ENCODE data around the gene SCTR.

SCTR gene

DNA sequence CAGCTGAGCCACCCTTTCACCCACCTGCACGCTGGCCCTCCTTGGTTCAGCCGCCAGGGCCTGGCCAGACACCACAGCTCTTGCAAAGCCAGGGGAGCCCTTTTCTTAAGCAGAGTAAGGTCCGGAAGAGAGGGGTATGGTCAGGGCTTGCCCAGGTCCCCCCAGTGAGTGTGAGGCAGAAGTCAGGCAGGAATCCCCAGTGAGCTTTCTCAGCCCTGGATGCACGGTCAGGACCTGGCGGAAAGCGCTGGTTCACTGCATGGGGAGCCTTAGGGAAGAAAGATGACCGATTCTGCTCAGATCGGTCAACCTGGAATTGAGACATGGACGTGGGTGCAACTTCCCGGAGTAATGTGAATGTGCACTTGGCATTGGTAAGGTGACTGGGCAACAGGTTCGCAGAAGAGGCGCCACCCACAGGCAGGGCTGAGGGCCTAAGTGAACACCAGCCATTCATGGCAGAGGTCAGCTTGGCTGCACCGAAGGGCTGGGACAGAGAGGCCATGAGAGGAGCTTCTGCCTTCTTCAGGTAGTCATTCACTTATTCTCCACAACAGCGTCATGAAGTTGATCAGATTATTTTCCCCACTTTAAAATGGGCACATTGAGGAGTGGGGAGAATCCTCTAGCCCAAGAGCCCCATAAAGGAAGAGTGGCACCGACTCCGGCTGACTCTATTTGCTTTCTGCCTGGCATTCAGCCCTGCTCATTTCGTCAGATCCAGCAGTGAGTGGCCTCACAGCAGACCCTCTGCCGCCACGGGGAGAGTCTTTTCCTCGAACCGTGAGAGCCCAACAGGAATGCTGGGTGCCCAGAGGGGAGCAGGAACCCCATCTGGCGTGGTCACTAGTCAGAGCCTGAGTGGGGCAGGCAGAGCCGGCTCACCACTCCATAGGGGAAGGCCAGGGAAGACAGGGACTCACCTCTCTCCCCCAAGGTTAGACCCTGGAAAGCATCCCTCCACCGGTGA is 35.8 kb downstream of the SCTR start:
- no peak for DNase-seq (ENCODE audit: low read depth, low spot score)

DNA sequence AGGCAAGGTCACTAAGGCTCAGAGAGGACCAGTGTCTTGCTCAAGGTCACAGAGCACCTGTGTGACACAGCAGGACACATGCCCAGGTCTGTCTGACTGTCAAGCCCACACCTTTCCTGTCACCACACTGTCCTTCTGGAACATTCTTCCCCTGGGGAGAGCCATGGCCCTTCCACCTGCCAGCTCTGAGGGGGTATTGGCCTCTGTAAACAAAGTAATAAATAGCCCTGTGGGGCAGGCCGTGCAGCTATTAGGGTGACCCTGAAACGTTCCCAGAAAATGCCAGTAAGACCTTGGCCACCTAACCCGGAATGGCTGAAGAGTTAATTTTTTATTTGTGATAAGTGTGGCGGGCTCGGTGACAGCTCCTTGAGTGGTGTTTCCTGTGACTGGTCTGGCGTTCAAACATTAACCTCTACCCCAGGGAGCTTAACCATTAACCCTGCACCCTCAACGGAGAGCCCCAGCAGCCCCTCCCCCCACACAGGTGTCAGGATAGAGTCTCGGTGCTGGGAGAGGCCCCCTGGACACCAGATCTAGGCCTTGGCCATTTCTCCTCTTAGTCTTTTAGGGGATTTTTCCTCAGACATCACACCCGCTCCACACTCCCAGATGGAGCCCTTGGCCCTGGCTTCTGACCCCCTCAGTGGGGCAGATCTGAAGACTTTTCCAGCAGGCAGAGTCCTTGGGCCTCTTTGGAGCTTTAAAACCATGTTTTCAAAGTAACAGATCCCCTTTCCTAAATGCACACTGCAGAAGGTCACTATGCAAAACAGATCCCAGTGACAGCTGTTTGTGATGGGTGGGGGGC is 36.6 kb downstream of the SCTR start:
- DNase-seq (ENCODE audit: low read depth, low spot score) = no peak

DNA sequence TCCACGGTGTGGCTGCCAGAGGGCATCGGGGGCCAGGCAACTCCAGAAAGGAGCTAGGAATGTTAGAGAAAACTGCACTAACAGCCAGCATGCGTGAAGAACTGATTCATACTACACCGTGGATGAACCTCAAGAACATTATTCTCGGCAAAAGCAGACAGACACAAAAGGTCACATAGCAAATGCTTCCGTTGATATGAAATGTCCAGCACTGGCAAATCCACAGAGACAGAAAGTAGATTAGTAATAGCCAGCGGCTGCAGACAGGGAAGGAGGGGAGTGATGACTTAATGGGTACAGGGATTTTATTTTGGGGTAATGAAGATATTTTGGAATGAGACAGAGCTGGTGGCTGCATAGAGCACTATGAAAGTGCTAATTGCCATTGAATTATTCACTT is 37.4 kb downstream of the SCTR start:
- DNase-seq (ENCODE audit: low read depth, low spot score) = no peak

DNA sequence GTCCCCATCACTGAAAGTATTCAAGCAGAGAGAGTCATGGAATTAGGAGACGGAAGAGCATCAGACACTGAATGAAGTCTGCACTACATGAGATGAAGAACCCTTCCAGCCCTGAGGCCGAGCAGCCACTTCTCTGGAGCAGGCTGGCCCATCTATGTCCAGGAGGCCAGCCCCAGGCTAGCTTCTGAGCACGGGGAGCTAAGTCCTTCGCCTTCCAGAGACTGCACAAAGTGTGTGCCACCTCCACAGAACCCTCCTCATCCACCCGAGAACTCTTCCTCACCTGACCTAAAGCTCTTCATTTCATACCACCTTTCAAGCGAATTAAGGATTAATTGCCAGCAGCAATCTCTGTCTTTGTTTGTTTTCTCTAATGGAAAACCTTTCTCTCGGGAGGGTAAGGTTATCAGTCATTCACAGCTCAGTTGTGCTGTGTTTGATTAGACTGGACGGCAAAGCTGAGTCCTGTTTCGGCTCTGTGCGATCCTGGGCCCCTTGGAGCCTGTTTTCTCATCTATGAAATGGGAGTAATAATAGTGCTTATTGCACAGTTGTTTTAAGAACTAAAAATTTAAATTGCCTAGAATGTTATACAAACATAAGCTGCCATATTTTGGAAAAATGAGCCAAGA is 38.0 kb downstream of the SCTR start:
- no peak for DNase-seq (ENCODE audit: low read depth, low spot score)

DNA sequence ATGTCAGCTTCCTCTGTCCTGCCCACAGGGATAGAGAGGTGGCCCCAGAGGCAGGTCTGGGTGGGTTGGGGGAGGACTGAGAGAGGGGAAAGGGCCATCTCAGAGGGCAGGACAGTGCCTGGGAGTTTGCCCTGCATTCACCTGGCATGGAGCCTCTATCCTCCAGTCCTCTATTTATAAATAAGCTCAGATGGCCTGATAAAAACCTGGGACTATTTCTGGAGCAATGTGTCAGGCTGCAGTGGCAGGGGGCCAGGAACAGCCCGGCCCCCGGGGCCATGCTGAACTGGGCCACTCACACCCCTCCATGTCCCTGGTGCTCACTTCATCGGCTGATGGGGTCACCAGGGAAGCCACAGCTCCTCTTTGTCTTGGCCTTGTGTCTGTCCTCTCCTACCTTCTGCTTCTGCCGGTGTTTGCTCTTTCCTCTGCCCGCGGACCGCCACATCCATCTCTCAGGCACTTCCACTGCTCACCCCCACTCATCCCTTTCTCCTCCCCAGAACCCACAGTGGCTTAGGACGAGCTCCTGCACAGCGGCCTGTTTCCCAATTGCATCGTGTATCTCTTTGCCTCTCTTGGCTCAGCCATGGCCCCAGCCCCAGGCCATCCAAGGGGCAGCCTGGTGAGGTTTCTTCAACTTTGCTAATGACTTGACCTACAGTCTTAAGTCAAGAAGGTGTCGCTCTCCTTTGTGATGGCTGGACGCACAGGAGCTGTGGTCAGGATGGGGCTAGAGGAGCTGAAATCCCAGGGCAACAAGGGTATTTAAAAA is 38.8 kb downstream of the SCTR start:
- DNase-seq (ENCODE audit: low read depth, low spot score) = no peak

DNA sequence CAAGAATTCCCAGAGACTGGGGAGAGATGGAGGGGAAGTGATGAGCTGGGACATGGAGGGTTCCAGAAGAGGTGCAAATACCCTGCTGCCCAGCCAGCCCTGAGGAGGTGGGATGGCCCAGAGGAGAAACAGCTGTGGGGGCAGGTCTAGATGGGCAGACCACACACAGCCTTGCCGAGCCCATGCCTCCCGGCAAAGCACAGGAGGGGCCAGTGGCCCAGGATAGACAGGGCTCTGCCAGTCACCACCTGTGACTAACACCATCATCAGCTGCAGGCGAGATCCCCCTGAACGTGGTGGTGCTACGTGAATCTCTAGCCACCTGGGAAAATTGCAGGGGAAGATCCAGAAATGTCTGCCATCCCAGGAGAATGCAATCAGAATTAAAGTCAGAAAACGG is 39.4 kb downstream of the SCTR start:
- DNase-seq (ENCODE audit: low read depth, low spot score) = no peak

DNA sequence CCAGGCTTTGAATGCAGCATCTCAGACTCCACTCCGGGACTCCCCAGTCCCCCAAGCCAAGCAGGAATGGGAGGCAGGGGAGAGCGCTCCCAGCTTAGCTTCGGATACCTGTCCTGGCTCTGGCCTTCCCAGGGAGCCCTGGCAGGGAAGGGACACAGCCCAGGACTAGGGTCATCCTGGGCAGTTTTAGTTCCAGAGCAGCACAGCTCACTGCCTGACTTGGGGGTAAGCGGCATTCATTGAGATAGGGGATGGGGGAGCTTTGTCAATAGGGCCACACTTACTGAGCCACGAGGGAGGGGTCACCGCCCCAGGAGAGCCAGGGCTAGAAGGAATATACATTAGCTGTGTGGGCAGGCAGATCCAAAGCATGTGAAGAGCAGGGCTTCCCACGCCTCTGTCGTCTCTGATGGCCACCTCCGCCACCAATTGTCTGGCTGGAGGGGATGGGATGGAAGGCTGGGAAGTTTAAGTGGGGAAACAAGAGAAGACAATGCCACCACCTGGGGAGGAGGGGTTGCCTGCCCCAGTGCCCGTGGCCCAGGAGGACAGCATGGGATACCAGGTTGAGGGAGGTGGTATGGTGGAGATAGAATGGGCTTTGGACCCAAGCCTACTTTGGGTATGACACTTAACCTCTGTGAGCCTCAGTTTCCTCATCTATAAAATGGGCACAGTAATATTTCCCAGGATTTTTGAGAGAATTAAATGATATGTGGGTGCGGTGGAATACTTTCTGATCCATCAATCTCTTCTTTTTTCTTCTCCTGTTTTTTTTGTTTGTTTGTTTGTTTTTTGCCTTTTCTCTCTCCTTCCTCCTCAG is 40.2 kb downstream of the SCTR start:
- no peak for DNase-seq (ENCODE audit: low read depth, low spot score)

DNA sequence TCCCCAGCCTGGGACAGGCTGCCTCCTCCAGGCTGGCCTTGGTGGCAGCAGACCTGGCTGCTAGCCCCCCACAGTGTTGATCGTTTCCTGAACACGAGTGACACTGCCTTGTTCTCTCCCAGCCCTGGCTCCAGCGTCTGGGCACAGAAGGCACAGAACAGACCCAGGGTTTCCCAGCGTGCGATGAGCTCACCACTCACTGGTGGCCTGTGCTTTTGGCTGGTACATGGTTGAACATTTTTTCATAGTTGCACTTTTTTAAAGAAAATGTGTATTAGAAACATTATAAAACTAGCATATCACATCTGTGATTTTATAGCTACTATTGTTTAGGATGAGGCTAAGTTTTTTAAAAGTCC is 40.9 kb downstream of the SCTR start:
- no peak for DNase-seq (ENCODE audit: low read depth, low spot score)

DNA sequence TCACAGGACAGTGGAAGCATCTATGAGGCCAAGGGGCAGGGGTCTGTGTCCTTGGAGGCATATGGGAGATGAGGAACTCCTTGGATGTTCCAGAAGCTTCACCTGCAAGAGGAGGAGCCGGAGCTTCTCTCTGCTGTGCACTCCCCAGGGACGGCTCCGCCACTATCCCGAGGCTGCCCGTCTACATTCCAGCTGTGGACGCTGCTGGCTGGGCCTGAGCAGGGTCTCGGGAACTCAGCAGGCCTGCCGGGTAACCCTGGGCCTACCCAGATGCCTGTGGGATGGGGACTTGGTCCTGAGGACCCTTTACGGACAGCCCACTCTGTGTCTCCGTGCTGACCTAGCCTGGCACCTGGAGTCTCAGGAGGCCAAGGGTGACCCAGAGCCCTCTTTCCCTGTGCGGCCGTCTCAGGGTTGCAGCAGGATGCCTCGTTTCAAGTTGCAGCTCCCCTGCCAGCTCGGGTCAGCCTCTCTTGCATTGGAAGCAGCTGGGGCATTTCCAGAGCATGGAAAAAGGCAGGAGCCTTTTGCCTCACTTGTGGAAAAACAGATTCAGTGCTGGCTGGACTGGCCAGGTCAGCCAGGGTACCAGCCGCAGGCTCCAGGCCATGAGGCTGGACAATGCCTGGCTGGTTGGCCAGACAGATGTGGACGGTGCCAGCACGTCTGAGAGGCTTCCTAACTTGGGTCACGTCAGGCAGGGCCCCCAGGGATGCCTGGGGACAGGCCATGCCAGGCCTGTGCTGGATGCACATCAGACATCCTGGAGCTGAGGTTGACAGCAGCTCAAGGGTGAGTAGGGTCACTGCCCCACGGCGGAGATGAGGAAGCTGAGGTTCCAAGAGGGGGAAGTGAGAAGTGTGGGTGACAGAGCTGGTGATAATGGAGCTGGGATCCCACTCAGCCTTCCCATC is 41.5 kb downstream of the SCTR start:
- no peak for DNase-seq (ENCODE audit: low read depth, low spot score)

DNA sequence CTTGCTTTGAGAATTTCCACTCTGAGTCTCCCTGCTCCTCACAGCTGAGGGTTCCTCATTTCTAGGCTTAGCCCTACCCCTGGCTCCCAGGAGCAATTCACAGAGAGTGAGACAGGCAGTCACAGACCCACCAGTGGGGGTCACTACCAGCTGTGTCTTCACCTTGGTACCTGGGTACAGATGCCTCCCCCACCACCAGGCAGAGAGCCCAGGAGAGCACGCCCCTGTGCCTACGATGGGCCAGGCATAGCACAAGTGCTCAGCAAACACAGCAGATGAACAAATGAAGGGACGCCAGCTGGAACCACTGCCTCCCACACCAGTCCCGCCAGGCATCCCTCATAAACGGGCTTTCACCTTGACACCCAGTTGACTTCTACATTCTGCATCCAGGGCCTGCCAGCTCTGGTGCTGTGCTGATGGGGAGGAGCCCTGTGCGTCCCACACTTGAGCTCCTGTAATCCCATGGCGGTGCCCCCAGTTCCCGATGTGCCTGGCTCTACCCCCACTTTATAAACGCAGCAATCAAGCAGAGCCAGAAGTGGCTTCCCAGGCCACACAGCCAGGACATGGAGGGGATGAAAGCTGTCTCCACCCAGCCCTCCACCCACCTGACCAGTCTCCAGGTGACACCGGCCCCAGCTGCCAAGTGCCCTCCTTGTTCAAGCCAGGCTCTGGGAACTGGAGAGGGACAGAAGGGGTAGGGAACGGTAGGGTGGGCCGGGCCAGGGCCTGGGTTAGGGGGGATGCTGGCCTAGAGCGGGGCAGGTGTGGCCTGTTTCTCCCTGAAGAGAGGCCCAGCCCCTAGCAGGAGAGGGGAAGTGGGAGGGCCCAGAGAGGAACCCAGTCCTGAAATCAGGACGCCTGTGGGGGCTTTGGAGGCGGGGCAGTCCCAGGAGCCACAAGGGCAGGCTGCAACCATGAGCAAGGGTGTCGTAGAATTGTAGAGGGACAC is 42.5 kb downstream of the SCTR start:
- no peak for DNase-seq (ENCODE audit: low read depth, low spot score)

DNA sequence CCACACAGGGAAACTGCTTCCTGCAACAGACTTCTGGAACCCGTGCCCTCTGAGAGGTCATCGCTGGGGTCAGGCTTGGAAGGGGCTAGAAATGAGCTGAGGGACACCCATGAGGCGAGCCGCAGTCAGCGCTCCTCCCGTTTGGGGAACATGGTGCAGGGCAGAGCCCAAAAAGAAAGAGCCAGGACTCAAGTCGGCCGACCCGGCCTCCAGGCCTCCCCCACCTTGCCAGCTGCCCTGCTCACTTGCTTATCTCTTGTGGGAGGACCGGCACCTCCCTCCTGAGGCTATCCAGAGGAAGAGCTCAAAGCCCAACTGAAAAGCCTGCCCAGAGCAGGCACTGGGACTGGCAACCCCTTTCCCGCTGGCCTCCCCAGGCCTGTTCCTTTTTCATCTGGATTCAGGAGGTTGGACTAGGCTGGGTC is 43.6 kb downstream of the SCTR start:
- DNase-seq (ENCODE audit: low read depth, low spot score) = no peak

DNA sequence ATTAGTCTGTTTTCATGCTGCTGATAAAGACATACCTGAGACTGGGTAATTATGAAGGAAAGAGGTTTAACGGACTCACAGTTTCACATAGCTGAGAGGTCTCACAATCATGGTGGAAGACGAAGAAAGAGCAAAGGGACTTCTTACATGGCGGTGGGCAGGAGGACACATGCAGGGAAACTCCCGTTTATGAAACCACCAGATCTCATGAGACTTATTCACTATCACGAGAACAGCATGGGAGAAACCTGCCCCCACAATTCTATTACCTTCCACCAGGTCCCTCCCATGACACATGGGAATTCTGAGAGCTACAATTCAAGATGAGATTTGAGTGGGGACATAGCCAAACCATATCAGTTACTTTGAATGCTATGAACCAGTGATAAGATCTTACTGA is 44.1 kb downstream of the SCTR start:
- no peak for DNase-seq (ENCODE audit: low read depth, low spot score)

DNA sequence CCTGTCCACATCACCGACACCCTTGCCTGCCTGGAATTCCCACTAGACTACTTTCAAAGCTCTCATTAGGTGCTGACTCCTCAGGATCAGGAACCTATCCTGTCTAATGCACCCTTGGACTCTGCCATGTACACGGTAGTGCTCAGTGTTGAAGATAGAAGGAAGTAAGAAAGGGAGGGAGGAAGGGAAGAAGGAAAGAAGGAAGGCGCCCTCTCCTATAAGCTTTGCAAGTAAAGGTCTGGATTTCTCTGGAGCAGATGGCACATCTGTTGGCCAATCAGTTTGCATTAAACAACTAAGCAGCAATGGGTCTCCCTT is 45.3 kb downstream of the SCTR start:
- DNase-seq (ENCODE audit: low read depth, low spot score) = no peak

DNA sequence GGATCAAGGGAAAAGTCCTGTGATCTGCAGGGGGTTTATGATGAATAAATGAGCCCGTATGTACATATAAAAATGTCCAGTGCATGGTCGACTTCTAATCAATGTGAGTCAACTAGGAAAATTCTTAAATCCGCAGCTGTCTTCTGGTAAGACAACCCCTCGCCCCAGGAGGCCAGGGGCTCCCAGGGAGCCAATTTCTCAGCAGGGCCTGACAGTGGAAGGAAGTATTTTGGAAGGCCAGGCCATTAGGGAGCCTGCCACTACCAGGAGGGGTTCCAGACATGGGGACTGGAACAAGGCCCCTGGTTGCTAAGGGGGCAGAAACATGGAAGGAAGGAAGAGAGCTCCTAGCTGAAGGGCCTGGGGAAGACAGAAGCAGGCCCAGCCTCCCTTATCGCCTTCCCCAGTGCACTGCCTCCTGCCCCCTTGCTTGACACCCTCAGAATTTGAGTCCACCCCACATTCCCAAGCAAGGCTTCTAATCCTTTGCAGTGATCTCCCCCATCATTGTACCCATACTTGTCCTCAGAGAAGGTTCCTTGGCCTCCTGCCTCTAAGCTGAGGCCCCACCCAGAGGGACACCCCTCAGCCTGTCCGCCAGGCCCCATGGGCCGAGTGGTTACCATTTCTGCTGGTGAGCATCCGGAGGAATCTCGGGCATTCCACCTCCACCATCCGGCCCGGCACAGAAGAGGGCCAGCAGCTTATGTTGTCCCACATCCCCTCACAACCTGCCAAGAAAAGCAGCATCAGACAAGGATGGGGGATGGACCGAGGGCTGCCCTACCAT is 45.9 kb downstream of the SCTR start:
- DNase-seq (ENCODE audit: low read depth, low spot score) = no peak

DNA sequence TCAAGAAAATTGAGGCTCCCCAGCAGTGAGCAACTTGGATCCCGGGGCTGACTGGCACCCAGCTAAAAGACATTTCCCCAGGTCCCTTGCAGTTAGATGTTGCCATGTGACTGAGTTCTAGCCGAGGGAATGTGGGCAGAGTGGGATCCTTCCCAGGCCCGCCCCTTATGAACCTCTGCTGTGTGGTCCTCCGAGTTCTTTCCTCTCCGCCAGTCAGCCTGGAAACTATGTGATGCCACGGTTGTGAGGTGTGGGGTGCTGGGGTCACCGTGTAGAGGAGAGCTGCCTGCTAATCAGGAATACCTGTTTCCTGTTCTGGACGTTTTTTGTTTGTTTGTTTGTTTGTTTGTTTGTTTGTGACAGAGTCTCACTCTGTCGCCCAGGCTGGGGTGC is 47.2 kb downstream of the SCTR start:
- no peak for DNase-seq (ENCODE audit: low read depth, low spot score)

DNA sequence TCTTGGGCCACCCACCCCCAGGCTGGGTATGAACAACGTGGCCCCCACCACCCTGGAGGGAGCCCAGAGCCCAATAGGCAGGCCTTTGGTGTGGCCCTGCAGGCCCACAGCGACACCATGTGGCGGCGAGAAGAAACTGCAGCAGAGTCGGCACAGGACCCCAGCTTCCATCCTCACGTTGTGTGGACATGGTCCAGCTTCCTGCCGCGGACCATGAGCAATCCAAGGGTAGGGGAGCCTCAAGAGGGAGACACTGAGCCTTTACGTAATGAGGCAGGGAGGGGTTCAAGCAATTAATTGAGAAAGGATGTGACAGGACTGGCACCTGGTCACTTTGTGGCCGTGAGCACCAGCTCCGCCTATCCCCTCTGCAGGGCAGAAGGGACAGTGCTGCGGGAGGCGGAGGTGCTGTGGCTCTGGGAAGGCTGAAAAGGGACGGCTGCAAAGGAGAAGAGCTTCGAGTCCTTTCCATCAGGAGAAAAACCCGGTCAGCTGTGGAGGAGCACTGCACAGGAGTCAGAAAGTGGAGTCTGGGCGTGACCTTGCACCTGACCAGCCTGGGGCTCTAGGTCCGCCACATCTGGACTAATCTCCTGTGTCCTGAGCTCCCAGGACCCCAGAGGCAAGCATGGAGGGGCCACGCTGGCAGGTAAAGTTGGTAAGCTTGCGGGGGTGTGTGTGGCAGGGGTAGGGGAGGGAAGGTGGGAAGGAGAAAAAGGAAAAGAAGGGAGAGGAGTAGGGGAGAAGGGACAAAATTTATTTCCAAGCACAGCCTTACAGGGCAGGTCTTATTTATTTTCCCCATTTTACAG is 47.8 kb downstream of the SCTR start:
- DNase-seq (ENCODE audit: low read depth, low spot score) = no peak

DNA sequence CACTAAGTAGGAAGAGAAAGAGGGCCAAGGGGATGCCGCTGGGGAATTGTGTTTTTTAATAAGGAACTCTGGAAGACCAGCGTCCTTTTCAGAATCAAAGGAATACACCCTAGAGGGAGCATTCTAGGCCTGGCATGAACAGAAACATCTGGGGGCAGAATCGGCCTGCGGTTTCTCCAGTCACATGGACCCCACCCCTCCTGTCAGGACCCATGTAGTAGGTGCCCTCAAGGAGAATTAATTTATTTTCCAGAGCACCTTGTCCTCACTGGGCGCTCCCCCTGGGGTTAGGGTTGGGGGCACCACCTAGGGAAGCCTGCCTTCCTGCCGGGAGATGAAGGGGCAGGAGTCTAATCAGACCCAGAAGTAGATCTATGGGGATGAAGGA is 48.4 kb downstream of the SCTR start:
- no peak for DNase-seq (ENCODE audit: low read depth, low spot score)

Data from activated naive CD8-positive, alpha-beta T cell treated with anti-CD3 and anti-CD28 coated beads, Interleukin-2, amount 50 U/mL, for 16 hours (primary cell).